WTC11 (cell line): Measurements from ENCODE around the gene SDHA. TPM values are rescaled to one million over a fixed set of nuclear protein-coding genes. Genes with fewer than 3 reads are reported as not detected.
"Not testable (repeated sequence)": the region's sequence is repeated elsewhere in the genome, so short reads cannot be mapped to it uniquely, and the experiment has no call there.

Source experiments
- ATAC-seq: fragments of 200-7000 bp; cut with Tn5 transposase; 2 replicates; pipeline ENCODE4 v1.10.0; 2021; ENCODE audit warnings: mild to moderate bottlenecking, moderate library complexity
- CTCF ChIA-PET: fragments of 300-600 bp; sonication (Branson Sonifier 250); formaldehyde crosslinking; loops from one replicate; lab custom pipeline; 2021; ENCODE audit warnings: antibody characterized with exemption; lab: Charles Lee
- POLR2A ChIA-PET: fragments of 350-600 bp; sonication (Branson Sonifier 250); formaldehyde crosslinking; loops from one replicate; lab custom pipeline; 2021; ENCODE audit warnings: antibody characterized with exemption; lab: Charles Lee
- DNase-seq: peaks from one replicate; pipeline ENCODE4 v3.0.0; 2021; ENCODE audit warnings: low spot score
- H3K27ac Mint-ChIP-seq: 2 replicates; pipeline ENCODE4 v1.8.0; 2021; ENCODE audit warnings: mixed read lengths
- H3K27me3 Mint-ChIP-seq: 2 replicates; pipeline ENCODE4 v1.8.0; 2021; ENCODE audit warnings: low read depth, mild to moderate bottlenecking, moderate library complexity, mixed read lengths
- H3K36me3 Mint-ChIP-seq: 2 replicates; pipeline ENCODE4 v1.8.0; 2021; ENCODE audit warnings: mixed read lengths
- H3K4me1 Mint-ChIP-seq: 2 replicates; pipeline ENCODE4 v1.8.0; 2022; ENCODE audit warnings: mixed read lengths
- H3K4me3 Mint-ChIP-seq: 2 replicates; pipeline ENCODE4 v1.8.0; 2021; ENCODE audit warnings: mild to moderate bottlenecking, moderate library complexity, mixed read lengths
- H3K9me3 Mint-ChIP-seq: 2 replicates; pipeline ENCODE4 v1.8.0; 2021; ENCODE audit warnings: mixed read lengths
- ATF1 ChIP-seq: sonication (generic); formaldehyde crosslinking; IDR thresholded peaks from 2 replicates; pipeline ENCODE4 v1.8.1; 2023; ENCODE audit warnings: mild to moderate bottlenecking, moderate library complexity, missing genetic modification reagents
- CREM ChIP-seq: sonication (generic); formaldehyde crosslinking; IDR thresholded peaks from 2 replicates; pipeline ENCODE4 v1.8.1; 2022; ENCODE audit warnings: mild to moderate bottlenecking, missing genetic modification reagents, moderate library complexity
- GTF2I ChIP-seq: fragments of 250-450 bp; sonication (Bioruptor Pico); conservative IDR thresholded peaks from 2 replicates; pipeline ENCODE4 v1.4.0; 2021; ENCODE audit warnings: mild to moderate bottlenecking
- HMGA2 ChIP-seq: fragments of 250-450 bp; sonication (Bioruptor Pico); IDR thresholded peaks from 2 replicates; pipeline ENCODE4 v1.4.0; 2021; ENCODE audit warnings: mild to moderate bottlenecking, moderate library complexity
- KAT7 ChIP-seq: sonication (generic); formaldehyde crosslinking; IDR thresholded peaks from 2 replicates; pipeline ENCODE4 v1.8.1; 2023; ENCODE audit warnings: missing genetic modification reagents, mild to moderate bottlenecking, borderline replicate concordance
- MXD4 ChIP-seq: fragments of 250-450 bp; sonication (Bioruptor Pico); IDR thresholded peaks from 2 replicates; pipeline ENCODE4 v1.8.0; 2021; ENCODE audit warnings: mild to moderate bottlenecking, moderate library complexity, borderline replicate concordance
- MYBL2 ChIP-seq: sonication (generic); formaldehyde crosslinking; IDR thresholded peaks from 2 replicates; pipeline ENCODE4 v1.8.1; 2023; ENCODE audit warnings: mild to moderate bottlenecking, moderate library complexity, missing genetic modification reagents
- ZMAT4 ChIP-seq: fragments of 250-450 bp; sonication (Bioruptor Pico); IDR thresholded peaks from 2 replicates; pipeline ENCODE4 v1.9.0; 2021; ENCODE audit warnings: mild to moderate bottlenecking
- ZNF396 ChIP-seq: fragments of 250-450 bp; sonication (Bioruptor Pico); IDR thresholded peaks from 2 replicates; pipeline ENCODE4 v1.8.0; 2021; ENCODE audit warnings: mild to moderate bottlenecking, moderate library complexity, borderline replicate concordance
- total RNA-seq: library from RNA; stranded (reverse); gene quantifications from 3 replicates; pipeline ENCODE4 v1.2.3, GENCODE V29; 2021
- TF ChIP-seq, protein P1 (sequence below): sonication (generic); formaldehyde crosslinking; conservative IDR thresholded peaks from 2 replicates; pipeline ENCODE4 v1.8.1; 2022; ENCODE audit warnings: mild to moderate bottlenecking, missing genetic modification reagents
- TF ChIP-seq, protein P2 (sequence below): sonication (generic); formaldehyde crosslinking; IDR thresholded peaks from 2 replicates; pipeline ENCODE4 v1.8.0; 2022; ENCODE audit warnings: missing genetic modification reagents
- TF ChIP-seq, protein P3 (sequence below): sonication (generic); formaldehyde crosslinking; IDR thresholded peaks from 2 replicates; pipeline ENCODE4 v1.8.1; 2022; ENCODE audit warnings: low read depth, mild to moderate bottlenecking, moderate library complexity, missing genetic modification reagents, borderline replicate concordance
- TF ChIP-seq, protein P4 (sequence below): fragments of 250-450 bp; sonication (Bioruptor Pico); IDR thresholded peaks from 2 replicates; pipeline ENCODE4 v2.1.2; 2022; ENCODE audit warnings: mild to moderate bottlenecking, moderate library complexity

The SDHA gene
- total RNA-seq, 1 experiment from 2014 or later: 145 TPM

- DNase-seq, H3K4me3 Mint-ChIP-seq, POLR2A ChIA-PET, CTCF ChIA-PET, H3K27me3 Mint-ChIP-seq, H3K4me1 Mint-ChIP-seq, H3K27ac Mint-ChIP-seq, ATAC-seq: not testable (repeated sequence)
- H3K9me3 Mint-ChIP-seq: peaks cover 35% of the 10 kb centered on the region
- peaks cover 69% of the 10 kb centered on the region for H3K36me3 Mint-ChIP-seq
Measured at GRCh38 chr5:251538-251937, 33.4 kb downstream of the SDHA start.

DNA sequence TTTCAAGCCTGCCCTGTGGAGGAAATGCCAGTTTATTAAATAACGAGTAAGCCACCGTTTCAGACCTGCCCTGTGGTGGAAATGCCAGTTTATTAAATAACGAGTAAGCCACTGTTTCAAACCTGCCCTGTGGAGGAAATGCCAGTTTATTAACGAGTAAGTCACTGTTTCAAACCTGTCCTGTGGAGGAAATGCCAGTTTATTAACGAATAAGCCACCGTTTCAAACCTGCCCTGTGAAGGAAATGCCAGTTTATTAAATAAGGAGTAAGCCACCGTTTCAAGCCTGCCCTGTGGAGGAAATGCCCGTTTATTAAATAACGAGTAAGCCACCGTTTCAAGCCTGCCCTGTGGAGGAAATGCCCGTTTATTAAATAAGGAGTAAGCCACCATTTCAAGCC, 33.9 kb downstream of the SDHA start:
- CTCF ChIA-PET: not testable (repeated sequence)

GRCh38 chr5:252546-252945, 34.4 kb downstream of the SDHA start:
- DNase-seq (no peak), ATAC-seq (no peak)
- Mint-ChIP-seq H3K4me1 (no peaks in the 10 kb centered on the region), H3K27ac (no peak overlapping the region), H3K9me3 (peaks cover 33% of the 10 kb centered on the region), H3K4me3 (no peak overlapping the region), H3K27me3 (no peaks in the 10 kb centered on the region), H3K36me3 (peaks cover 69% of the 10 kb centered on the region)
- TF ChIP-seq HMGA2 (CRISPR knock-in tag): no peak
- TF ChIP-seq ATF1 (CRISPR knock-in tag): no peak
- POLR2A ChIA-PET: no interaction called here
- CTCF ChIA-PET: no interaction called here

More for the DNA sequence above, 33.9 kb downstream of the SDHA start:
- H3K4me1 Mint-ChIP-seq, H3K4me3 Mint-ChIP-seq, DNase-seq, ATAC-seq, H3K27me3 Mint-ChIP-seq, H3K27ac Mint-ChIP-seq, POLR2A ChIA-PET: not testable (repeated sequence)
- Mint-ChIP-seq H3K36me3 (peaks cover 69% of the 10 kb centered on the region), H3K9me3 (peaks cover 33% of the 10 kb centered on the region)

GRCh38 chr5:254322-254721, 36.2 kb downstream of the SDHA start:
- ATAC-seq, H3K4me1 Mint-ChIP-seq, DNase-seq, POLR2A ChIA-PET, CTCF ChIA-PET, H3K4me3 Mint-ChIP-seq, H3K27me3 Mint-ChIP-seq, H3K27ac Mint-ChIP-seq: not testable (repeated sequence)
- H3K9me3 Mint-ChIP-seq: peaks cover 24% of the 10 kb centered on the region
- peaks cover 65% of the 10 kb centered on the region for H3K36me3 Mint-ChIP-seq

- CTCF ChIA-PET, H3K27me3 Mint-ChIP-seq, H3K27ac Mint-ChIP-seq, H3K4me1 Mint-ChIP-seq, POLR2A ChIA-PET, H3K4me3 Mint-ChIP-seq, DNase-seq, ATAC-seq: not testable (repeated sequence)
- Mint-ChIP-seq H3K9me3 (peaks cover 16% of the 10 kb centered on the region), H3K36me3 (peaks cover 57% of the 10 kb centered on the region)
Measured at GRCh38 chr5:255116-255515, 37.0 kb downstream of the SDHA start.

- H3K27me3 Mint-ChIP-seq, H3K4me3 Mint-ChIP-seq, H3K4me1 Mint-ChIP-seq, CTCF ChIA-PET, H3K27ac Mint-ChIP-seq, DNase-seq, POLR2A ChIA-PET, ATAC-seq: not testable (repeated sequence)
- H3K9me3 Mint-ChIP-seq: peaks cover 16% of the 10 kb centered on the region
- peaks cover 55% of the 10 kb centered on the region for H3K36me3 Mint-ChIP-seq
Measured at GRCh38 chr5:256347-256746, 38.2 kb downstream of the SDHA start.

DNA sequence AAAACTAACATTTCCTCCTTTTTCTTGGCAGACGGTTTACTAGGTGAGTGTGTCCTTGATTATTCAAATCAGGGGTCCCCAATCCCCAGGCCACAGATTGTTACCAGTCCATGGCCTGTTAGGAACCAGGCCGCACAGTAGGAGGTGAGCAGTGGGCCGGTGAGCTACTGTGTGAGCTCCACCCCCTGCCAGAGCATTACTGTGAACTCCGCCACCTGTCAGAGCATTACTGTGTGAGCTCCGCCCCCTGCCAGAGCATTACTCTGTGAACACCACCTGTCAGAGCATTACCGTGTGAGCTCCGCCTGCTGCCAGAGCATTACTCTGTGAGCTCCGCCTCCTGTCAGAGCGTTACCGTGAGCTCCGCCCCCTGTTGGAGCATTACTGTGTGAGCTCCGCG, 39.0 kb downstream of the SDHA start:
- H3K36me3 Mint-ChIP-seq: peaks cover 59% of the 10 kb centered on the region
- ChIA-PET POLR2A (no interaction called here), CTCF (no interaction called here)
- no peaks in the 10 kb centered on the region for H3K27me3 Mint-ChIP-seq
- H3K4me3 Mint-ChIP-seq: no peak overlapping the region
- DNase-seq (no peak), ATAC-seq (no peak)
- TF ChIP-seq KAT7 (CRISPR knock-in tag): no peak
- TF ChIP-seq, protein P1, sequence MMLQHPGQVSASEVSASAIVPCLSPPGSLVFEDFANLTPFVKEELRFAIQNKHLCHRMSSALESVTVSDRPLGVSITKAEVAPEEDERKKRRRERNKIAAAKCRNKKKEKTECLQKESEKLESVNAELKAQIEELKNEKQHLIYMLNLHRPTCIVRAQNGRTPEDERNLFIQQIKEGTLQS (CRISPR knock-in tag): no peak
- TF ChIP-seq, protein P2, sequence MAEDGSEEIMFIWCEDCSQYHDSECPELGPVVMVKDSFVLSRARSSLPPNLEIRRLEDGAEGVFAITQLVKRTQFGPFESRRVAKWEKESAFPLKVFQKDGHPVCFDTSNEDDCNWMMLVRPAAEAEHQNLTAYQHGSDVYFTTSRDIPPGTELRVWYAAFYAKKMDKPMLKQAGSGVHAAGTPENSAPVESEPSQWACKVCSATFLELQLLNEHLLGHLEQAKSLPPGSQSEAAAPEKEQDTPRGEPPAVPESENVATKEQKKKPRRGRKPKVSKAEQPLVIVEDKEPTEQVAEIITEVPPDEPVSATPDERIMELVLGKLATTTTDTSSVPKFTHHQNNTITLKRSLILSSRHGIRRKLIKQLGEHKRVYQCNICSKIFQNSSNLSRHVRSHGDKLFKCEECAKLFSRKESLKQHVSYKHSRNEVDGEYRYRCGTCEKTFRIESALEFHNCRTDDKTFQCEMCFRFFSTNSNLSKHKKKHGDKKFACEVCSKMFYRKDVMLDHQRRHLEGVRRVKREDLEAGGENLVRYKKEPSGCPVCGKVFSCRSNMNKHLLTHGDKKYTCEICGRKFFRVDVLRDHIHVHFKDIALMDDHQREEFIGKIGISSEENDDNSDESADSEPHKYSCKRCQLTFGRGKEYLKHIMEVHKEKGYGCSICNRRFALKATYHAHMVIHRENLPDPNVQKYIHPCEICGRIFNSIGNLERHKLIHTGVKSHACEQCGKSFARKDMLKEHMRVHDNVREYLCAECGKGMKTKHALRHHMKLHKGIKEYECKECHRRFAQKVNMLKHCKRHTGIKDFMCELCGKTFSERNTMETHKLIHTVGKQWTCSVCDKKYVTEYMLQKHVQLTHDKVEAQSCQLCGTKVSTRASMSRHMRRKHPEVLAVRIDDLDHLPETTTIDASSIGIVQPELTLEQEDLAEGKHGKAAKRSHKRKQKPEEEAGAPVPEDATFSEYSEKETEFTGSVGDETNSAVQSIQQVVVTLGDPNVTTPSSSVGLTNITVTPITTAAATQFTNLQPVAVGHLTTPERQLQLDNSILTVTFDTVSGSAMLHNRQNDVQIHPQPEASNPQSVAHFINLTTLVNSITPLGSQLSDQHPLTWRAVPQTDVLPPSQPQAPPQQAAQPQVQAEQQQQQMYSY (CRISPR knock-in tag): no peak
- TF ChIP-seq, protein P3, sequence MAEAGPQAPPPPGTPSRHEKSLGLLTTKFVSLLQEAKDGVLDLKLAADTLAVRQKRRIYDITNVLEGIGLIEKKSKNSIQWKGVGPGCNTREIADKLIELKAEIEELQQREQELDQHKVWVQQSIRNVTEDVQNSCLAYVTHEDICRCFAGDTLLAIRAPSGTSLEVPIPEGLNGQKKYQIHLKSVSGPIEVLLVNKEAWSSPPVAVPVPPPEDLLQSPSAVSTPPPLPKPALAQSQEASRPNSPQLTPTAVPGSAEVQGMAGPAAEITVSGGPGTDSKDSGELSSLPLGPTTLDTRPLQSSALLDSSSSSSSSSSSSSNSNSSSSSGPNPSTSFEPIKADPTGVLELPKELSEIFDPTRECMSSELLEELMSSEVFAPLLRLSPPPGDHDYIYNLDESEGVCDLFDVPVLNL (CRISPR knock-in tag): no peak
- no peak for TF ChIP-seq GTF2I (CRISPR knock-in tag)
- TF ChIP-seq ZMAT4 (CRISPR knock-in tag): no peak
- no peak for TF ChIP-seq ZNF396 (CRISPR knock-in tag)
- TF ChIP-seq, protein P4, sequence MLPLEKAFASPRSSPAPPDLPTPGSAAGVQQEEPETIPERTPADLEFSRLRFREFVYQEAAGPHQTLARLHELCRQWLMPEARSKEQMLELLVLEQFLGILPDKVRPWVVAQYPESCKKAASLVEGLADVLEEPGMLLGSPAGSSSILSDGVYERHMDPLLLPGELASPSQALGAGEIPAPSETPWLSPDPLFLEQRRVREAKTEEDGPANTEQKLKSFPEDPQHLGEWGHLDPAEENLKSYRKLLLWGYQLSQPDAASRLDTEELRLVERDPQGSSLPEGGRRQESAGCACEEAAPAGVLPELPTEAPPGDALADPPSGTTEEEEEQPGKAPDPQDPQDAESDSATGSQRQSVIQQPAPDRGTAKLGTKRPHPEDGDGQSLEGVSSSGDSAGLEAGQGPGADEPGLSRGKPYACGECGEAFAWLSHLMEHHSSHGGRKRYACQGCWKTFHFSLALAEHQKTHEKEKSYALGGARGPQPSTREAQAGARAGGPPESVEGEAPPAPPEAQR (CRISPR knock-in tag): no peak
- no peak for TF ChIP-seq MXD4 (CRISPR knock-in tag)
- no peak for TF ChIP-seq CREM (CRISPR knock-in tag)
- no peak for TF ChIP-seq MYBL2
- H3K9me3 Mint-ChIP-seq: peaks cover 16% of the 10 kb centered on the region
- H3K4me1 Mint-ChIP-seq: no peaks in the 10 kb centered on the region
- H3K27ac Mint-ChIP-seq: no peak overlapping the region
